ENCODE results near the gene LRRK1. TPM values are rescaled to one million over a fixed set of nuclear protein-coding genes. Genes with fewer than 3 reads are reported as not detected.

LRRK1 gene
- total and polyA plus RNA-seq, 8 donors, result 4.3 to 19.4 (median 11.1) TPM

GRCh38 chr15:100920516-100921135 is 1.5 kb downstream of the LRRK1 start:
- no peak overlapping the region for H3K27ac ChIP-seq
- TF ChIP-seq CTCF (IDR thresholded peaks at IDR 0.05), result no peak
- WGBS, 2 donors, result 80 to 81% methylated on average over 8 of the region's 8 CpGs
- H3K36me3 ChIP-seq, result no peaks in the 10 kb centered on the region
- H3K4me1 ChIP-seq, result peaks cover 0 to 9% (median 5%) of the 10 kb centered on the region in 3 donors
- no peak for ATAC-seq
- no peaks in the 10 kb centered on the region for H3K9me3 ChIP-seq
- DNase-seq, result no peak
- no peak for FAIRE-seq
- peak overlapping the region in 1 of 4 donors; percentile 83 for H3K4me3 ChIP-seq
- intact Hi-C loops (cut with DNase I), result no loop called here
- H3K27me3 ChIP-seq, result no peaks in the 10 kb centered on the region

GRCh38 chr15:100922192-100923040 is 3.3 kb downstream of the LRRK1 start:
- DNase-seq (peak in 1 of 6 donors; percentile 9), FAIRE-seq (no peak), ATAC-seq (no peak)
- no peak overlapping the region for H3K27ac ChIP-seq
- no peaks in the 10 kb centered on the region for H3K27me3 ChIP-seq
- 74 to 83% methylated on average over 13 of the region's 13 CpGs for WGBS, 2 donors
- no peaks in the 10 kb centered on the region for H3K36me3 ChIP-seq
- no peak overlapping the region for H3K4me3 ChIP-seq
- no peaks in the 10 kb centered on the region for H3K9me3 ChIP-seq
- intact Hi-C loops (cut with DNase I), result no loop called here
- H3K4me1 ChIP-seq, result peaks cover 0 to 8% (median 2%) of the 10 kb centered on the region in 3 donors
- no peak for TF ChIP-seq CTCF (IDR thresholded peaks at IDR 0.05)

- Histone ChIP-seq H3K36me3 (no peaks in the 10 kb centered on the region), H3K27ac (no peak overlapping the region), H3K27me3 (no peaks in the 10 kb centered on the region), H3K4me3 (no peak overlapping the region), H3K9me3 (no peaks in the 10 kb centered on the region), H3K4me1 (peaks cover 0 to 3% (median 0%) of the 10 kb centered on the region in 3 donors)
- intact Hi-C loops (cut with DNase I), result no loop called here
- ATAC-seq (no peak), DNase-seq (peak in 1 of 6 donors; percentile 5), FAIRE-seq (no peak)
- 89 to 92% methylated on average over 7 of the region's 7 CpGs for WGBS, 2 donors
- TF ChIP-seq CTCF (IDR thresholded peaks at IDR 0.05), result no peak
Observed at GRCh38 chr15:100923076-100923475, 3.9 kb downstream of the LRRK1 start.

- WGBS, 2 donors, result 85% methylated on average over 5 of the region's 5 CpGs
- FAIRE-seq (no peak), DNase-seq (peak in 1 of 6 donors; percentile 8), ATAC-seq (no peak)
- intact Hi-C loops (cut with DNase I), result no loop called here
- Histone ChIP-seq H3K36me3 (no peaks in the 10 kb centered on the region), H3K27me3 (no peaks in the 10 kb centered on the region), H3K4me3 (no peak overlapping the region), H3K9me3 (no peaks in the 10 kb centered on the region), H3K4me1 (peaks cover 0 to 3% (median 0%) of the 10 kb centered on the region in 3 donors), H3K27ac (no peak overlapping the region)
- no peak for TF ChIP-seq CTCF (IDR thresholded peaks at IDR 0.05)
Observed at GRCh38 chr15:100923902-100924301, 4.7 kb downstream of the LRRK1 start.
